ENCODE results near the gene GPR146.

DNA sequence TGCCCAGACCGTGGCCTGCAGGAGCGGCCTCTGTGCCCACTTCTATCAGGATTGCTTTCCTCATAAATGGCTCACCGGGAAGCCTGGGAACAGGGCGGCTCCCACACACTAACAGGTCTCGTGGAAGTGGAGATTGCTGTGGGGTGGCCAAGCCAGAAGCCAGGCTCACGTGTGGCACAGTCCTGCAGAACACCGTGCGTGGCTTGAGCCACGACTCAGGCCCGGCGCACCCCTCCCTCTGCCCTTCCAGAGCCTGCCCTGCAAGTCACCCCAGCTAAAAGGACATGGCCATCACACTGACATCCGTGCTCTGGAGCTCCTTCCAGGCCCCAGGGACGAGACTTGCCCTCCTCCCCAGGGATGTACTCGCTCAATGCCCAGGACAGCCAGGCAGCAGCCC is 50.5 kb downstream of the GPR146 start:
- no peak for TF ChIP-seq CTCF (IDR thresholded peaks at IDR 0.05)
- TF ChIP-seq POLR2A (IDR thresholded peaks at IDR 0.05) = no peak
- TF ChIP-seq EP300 (IDR thresholded peaks at IDR 0.05; ENCODE audit: low read depth) = no peak
- TF ChIP-seq POLR2AphosphoS5 (IDR thresholded peaks at IDR 0.05) = no peak

All from transverse colon (tissue), 4 donors.